ENCODE measurements around the gene MIEF2.

The MIEF2 gene

GRCh38 chr17:18227635-18228034 is 32.8 kb upstream of the MIEF2 start:
- DNase-seq (ENCODE audit: low read depth in 1 of 2, low spot score in 1 of 2): no peak
- no peak overlapping the region for H3K4me3 ChIP-seq (replicated peaks; ENCODE audit: insufficient read depth, low read length)
- H3K27me3 ChIP-seq (ENCODE audit: insufficient read depth, poor library complexity, severe bottlenecking): no peaks in the 10 kb centered on the region
- no peak for TF ChIP-seq REST (IDR thresholded peaks at IDR 0.05; ENCODE audit: insufficient replicate concordance, low read depth)
- TF ChIP-seq POLR2AphosphoS5 (IDR thresholded peaks at IDR 0.05; ENCODE audit: low read depth): no peak
- TF ChIP-seq SPI1 (IDR thresholded peaks at IDR 0.05; ENCODE audit: borderline replicate concordance, low read depth): no peak
- TF ChIP-seq, protein P1, sequence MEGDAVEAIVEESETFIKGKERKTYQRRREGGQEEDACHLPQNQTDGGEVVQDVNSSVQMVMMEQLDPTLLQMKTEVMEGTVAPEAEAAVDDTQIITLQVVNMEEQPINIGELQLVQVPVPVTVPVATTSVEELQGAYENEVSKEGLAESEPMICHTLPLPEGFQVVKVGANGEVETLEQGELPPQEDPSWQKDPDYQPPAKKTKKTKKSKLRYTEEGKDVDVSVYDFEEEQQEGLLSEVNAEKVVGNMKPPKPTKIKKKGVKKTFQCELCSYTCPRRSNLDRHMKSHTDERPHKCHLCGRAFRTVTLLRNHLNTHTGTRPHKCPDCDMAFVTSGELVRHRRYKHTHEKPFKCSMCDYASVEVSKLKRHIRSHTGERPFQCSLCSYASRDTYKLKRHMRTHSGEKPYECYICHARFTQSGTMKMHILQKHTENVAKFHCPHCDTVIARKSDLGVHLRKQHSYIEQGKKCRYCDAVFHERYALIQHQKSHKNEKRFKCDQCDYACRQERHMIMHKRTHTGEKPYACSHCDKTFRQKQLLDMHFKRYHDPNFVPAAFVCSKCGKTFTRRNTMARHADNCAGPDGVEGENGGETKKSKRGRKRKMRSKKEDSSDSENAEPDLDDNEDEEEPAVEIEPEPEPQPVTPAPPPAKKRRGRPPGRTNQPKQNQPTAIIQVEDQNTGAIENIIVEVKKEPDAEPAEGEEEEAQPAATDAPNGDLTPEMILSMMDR (IDR thresholded peaks at IDR 0.05; ENCODE audit: insufficient read depth, low read length): no peak
- TF ChIP-seq GABPA (IDR thresholded peaks at IDR 0.05; ENCODE audit: low read depth): no peak
- no peak overlapping the region for H3K27ac ChIP-seq (replicated peaks)

- Histone ChIP-seq H3K27ac (replicated peaks) (no peak overlapping the region), H3K27me3 (ENCODE audit: insufficient read depth, poor library complexity, severe bottlenecking) (no peaks in the 10 kb centered on the region), H3K4me3 (replicated peaks; ENCODE audit: insufficient read depth, low read length) (no peak overlapping the region)
- no peak for DNase-seq (ENCODE audit: low read depth in 1 of 2, low spot score in 1 of 2)
- TF ChIP-seq GABPA (IDR thresholded peaks at IDR 0.05; ENCODE audit: low read depth) (no peak), REST (IDR thresholded peaks at IDR 0.05; ENCODE audit: insufficient replicate concordance, low read depth) (no peak), POLR2AphosphoS5 (IDR thresholded peaks at IDR 0.05; ENCODE audit: low read depth) (no peak), SPI1 (IDR thresholded peaks at IDR 0.05; ENCODE audit: borderline replicate concordance, low read depth) (no peak)
- TF ChIP-seq, protein P1 (IDR thresholded peaks at IDR 0.05; ENCODE audit: insufficient read depth, low read length): no peak
Measured at GRCh38 chr17:18228176-18228682, 32.2 kb upstream of the MIEF2 start.

- DNase-seq (ENCODE audit: low read depth in 1 of 2, low spot score in 1 of 2): no peak
- no peak overlapping the region for H3K4me3 ChIP-seq (replicated peaks; ENCODE audit: insufficient read depth, low read length)
- TF ChIP-seq REST (IDR thresholded peaks at IDR 0.05; ENCODE audit: insufficient replicate concordance, low read depth): no peak
- TF ChIP-seq GABPA (IDR thresholded peaks at IDR 0.05; ENCODE audit: low read depth): no peak
- no peak for TF ChIP-seq SPI1 (IDR thresholded peaks at IDR 0.05; ENCODE audit: borderline replicate concordance, low read depth)
- TF ChIP-seq, protein P1 (IDR thresholded peaks at IDR 0.05; ENCODE audit: insufficient read depth, low read length): no peak
- TF ChIP-seq POLR2AphosphoS5 (IDR thresholded peaks at IDR 0.05; ENCODE audit: low read depth): no peak
- no peak overlapping the region for H3K27ac ChIP-seq (replicated peaks)
- no peaks in the 10 kb centered on the region for H3K27me3 ChIP-seq (ENCODE audit: insufficient read depth, poor library complexity, severe bottlenecking)
Measured at GRCh38 chr17:18229254-18229653, 31.2 kb upstream of the MIEF2 start.

All from HL-60 (cell line).